Testis (tissue), 3 donors: ENCODE measurements around the gene TBC1D23. TPM values are rescaled to one million over a fixed set of nuclear protein-coding genes. Genes with fewer than 3 reads are reported as not detected.

Experiments
- DNase-seq: peaks from one replicate; pipeline ENCODE4 v3.0.0-alpha.2; 2019
- H3K27ac ChIP-seq, 2 donors: fragments of 200-600 bp; sonication (generic); one replicate each; pipeline ENCODE4 v1.5.1; 2019
- H3K27me3 ChIP-seq: fragments of 200-600 bp; sonication (generic); one replicate; pipeline ENCODE4 v1.5.1; 2019
- H3K36me3 ChIP-seq: fragments of 200-600 bp; sonication (generic); one replicate; pipeline ENCODE4 v1.5.1; 2017; ENCODE audit warnings: low read depth; ENCODE audit errors: missing control alignments
- H3K4me1 ChIP-seq: fragments of 200-600 bp; sonication (generic); one replicate; pipeline ENCODE4 v1.5.1; 2019
- H3K4me3 ChIP-seq, 2 donors: fragments of 200-600 bp; sonication (generic); one replicate each; pipeline ENCODE4 v1.5.1; 2017 to 2019
- H3K9me3 ChIP-seq: fragments of 200-600 bp; sonication (generic); one replicate; pipeline ENCODE4 v1.5.1; 2017
- CTCF ChIP-seq, 3 experiments: fragments of 450-650 bp in 2 of 3; fragments of 200-600 bp in 1 of 3; sonication (generic) in 1 of 3; IDR thresholded peaks; one replicate each; pipeline ENCODE4 v1.5.1; 2016 to 2019; ENCODE audit warnings: antibody characterized with exemption in 3 of 3, mild to moderate bottlenecking in 2 of 3, moderate library complexity in 1 of 3
- POLR2A ChIP-seq: fragments of 450-650 bp; IDR thresholded peaks from one replicate; pipeline ENCODE4 v1.6.1; 2017; ENCODE audit warnings: antibody characterized with exemption, mild to moderate bottlenecking, moderate library complexity
- WGBS, 2 donors: methylation state at CpG; one replicate each; pipeline ENCODE4 v1.1.5; 2018; 5-methylcytosine and 5-hydroxymethylcytosine counted together
- intact Hi-C: fragments of 100-400 bp; cut with DNase I; formaldehyde crosslinking; loops from one replicate; pipeline ENCODE4 v1.15.1; 2023; ENCODE audit warnings: low total_unique reads
- polyA plus RNA-seq: library from polyadenylated mRNA; stranded (reverse); fragments of 350-450 nt; fragmentation: Illumina TruSeq; extraction: RNeasy Lipid Tissue Mini Kit (QIAGEN cat#74804); gene quantifications from one replicate; pipeline ENCODE4 v1.2.3, GENCODE V29; 2014; ENCODE audit warnings: low read depth, low replicate concordance; ENCODE audit not compliant: insufficient read depth
- total RNA-seq, 2 donors: library from RNA; depleted of rRNA; stranded (reverse); fragments of >200 nt; gene quantifications; one replicate each; pipeline ENCODE4 v1.2.3, GENCODE V29; 2016

The TBC1D23 gene
- total and polyA plus RNA-seq, 3 donors from 2014 or later = 20.6 to 35.6 (median 28.7) TPM

GRCh38 chr3:100366424-100366823 lies 105.6 kb downstream of the TBC1D23 start:
- WGBS, 2 donors = 83 to 91% methylated on average over 2 of the region's 2 CpGs

GRCh38 chr3:100368441-100368840 lies 107.6 kb downstream of the TBC1D23 start:
- H3K9me3 ChIP-seq = no peaks in the 10 kb centered on the region
- DNase-seq = no peak
- no peak for TF ChIP-seq POLR2A
- TF ChIP-seq CTCF (IDR thresholded peaks at IDR 0.05) = no peak
- H3K36me3 ChIP-seq = no peaks in the 10 kb centered on the region
- H3K27ac ChIP-seq = no peak overlapping the region
- no peak overlapping the region for H3K4me3 ChIP-seq
- no peaks in the 10 kb centered on the region for H3K27me3 ChIP-seq
- intact Hi-C loops = no loop called here
- 72 to 81% methylated on average over 8 of the region's 8 CpGs for WGBS, 2 donors
- H3K4me1 ChIP-seq = no peaks in the 10 kb centered on the region

More at GRCh38 chr3:100366424-100366823, 105.6 kb downstream of the TBC1D23 start:
- H3K9me3 ChIP-seq = no peaks in the 10 kb centered on the region
- no peak overlapping the region for H3K4me3 ChIP-seq
- no peaks in the 10 kb centered on the region for H3K4me1 ChIP-seq
- no peak overlapping the region for H3K27ac ChIP-seq
- DNase-seq = no peak
- intact Hi-C loops = no loop called here
- H3K27me3 ChIP-seq = no peaks in the 10 kb centered on the region
- H3K36me3 ChIP-seq = no peaks in the 10 kb centered on the region
- TF ChIP-seq POLR2A = no peak
- no peak for TF ChIP-seq CTCF (IDR thresholded peaks at IDR 0.05)

GRCh38 chr3:100370756-100371155 lies 110.0 kb downstream of the TBC1D23 start:
- intact Hi-C loops = no loop called here
- no peaks in the 10 kb centered on the region for H3K36me3 ChIP-seq
- no peak overlapping the region for H3K4me3 ChIP-seq
- H3K9me3 ChIP-seq = no peaks in the 10 kb centered on the region
- no peak overlapping the region for H3K27ac ChIP-seq
- WGBS, 2 donors = 77 to 100% methylated on average over 1 of the region's 1 CpG
- TF ChIP-seq CTCF (IDR thresholded peaks at IDR 0.05) (no peak), POLR2A (no peak)
- H3K4me1 ChIP-seq = no peaks in the 10 kb centered on the region
- no peaks in the 10 kb centered on the region for H3K27me3 ChIP-seq
- no peak for DNase-seq

GRCh38 chr3:100374521-100374920 lies 113.7 kb downstream of the TBC1D23 start:
- TF ChIP-seq POLR2A = no peak
- no peak for TF ChIP-seq CTCF (IDR thresholded peaks at IDR 0.05)
- no peaks in the 10 kb centered on the region for H3K9me3 ChIP-seq
- H3K4me3 ChIP-seq = no peak overlapping the region
- no peaks in the 10 kb centered on the region for H3K4me1 ChIP-seq
- H3K27ac ChIP-seq = no peak overlapping the region
- intact Hi-C loops = no loop called here
- DNase-seq = no peak
- no peaks in the 10 kb centered on the region for H3K36me3 ChIP-seq
- H3K27me3 ChIP-seq = no peaks in the 10 kb centered on the region

Other genes with a start within 250 kb of the TBC1D23 start
- gene FILIP1L, start 146.5 kb upstream of the TBC1D23 start, total RNA-seq = 10 to 100 TPM; 16.7 to 20.1 TPM
- 16.5 TPM for gene FILIP1L, start 146.5 kb upstream of the TBC1D23 start, polyA plus RNA-seq
- 10 to 100 TPM; 22.9 to 29.1 TPM for gene NIT2, start 73.8 kb downstream of the TBC1D23 start, total RNA-seq
- gene NIT2, start 73.8 kb downstream of the TBC1D23 start, polyA plus RNA-seq = 21.7 TPM
- 10 to 100 TPM; 32.9 to 35.4 TPM for gene TOMM70, start 140.1 kb downstream of the TBC1D23 start, total RNA-seq
- 43.3 TPM for gene TOMM70, start 140.1 kb downstream of the TBC1D23 start, polyA plus RNA-seq
- 10 to 100 TPM; 14.1 to 20.9 TPM for gene LNP1, start 140.5 kb downstream of the TBC1D23 start, total RNA-seq
- gene LNP1, start 140.5 kb downstream of the TBC1D23 start, polyA plus RNA-seq = 57.6 TPM
- gene TMEM45A, start 231.6 kb downstream of the TBC1D23 start, total RNA-seq = 10 to 100 TPM; 12.2 to 18.3 TPM
- 56.0 TPM for gene TMEM45A, start 231.6 kb downstream of the TBC1D23 start, polyA plus RNA-seq